Stomach (tissue), 9 donors: ENCODE data around the gene CDC5L. TPM values are rescaled to one million over a fixed set of nuclear protein-coding genes. Genes with fewer than 3 reads are reported as not detected.

Experiments used
- DNase-seq, 2 donors: peaks; one replicate each; pipeline versions ENCODE4 v3.0.0 to v3.0.0-alpha.2; 2013 to 2019
- H3K27ac ChIP-seq, 5 donors: fragments of 200-600 bp in 4 of 5; sonication (generic) in 4 of 5; one replicate each; pipeline ENCODE4 v1.5.1; 2013 to 2019; ENCODE audit warnings: mild to moderate bottlenecking in 1 of 5, moderate library complexity in 1 of 5
- H3K27me3 ChIP-seq, 3 donors: fragments of 200-600 bp; sonication (generic); one replicate each; pipeline ENCODE4 v1.5.1; 2017 to 2019; ENCODE audit warnings: mixed run types in 1 of 3
- H3K36me3 ChIP-seq, 4 donors: fragments of 200-600 bp; sonication (generic); 1 replicate in 3 of 4; 2 replicates in 1 of 4; pipeline ENCODE4 v1.5.1; 2016 to 2019
- H3K4me1 ChIP-seq, 4 donors: fragments of 200-600 bp; sonication (generic); one replicate each; pipeline ENCODE4 v1.5.1; 2016 to 2019
- H3K4me3 ChIP-seq, 4 donors: fragments of 200-600 bp; sonication (generic) in 3 of 4; one replicate each; pipeline ENCODE4 v1.5.1; 2016 to 2019; ENCODE audit warnings: mild to moderate bottlenecking in 1 of 4
- H3K9me3 ChIP-seq, 4 donors: fragments of 200-600 bp; sonication (generic); one replicate each; pipeline ENCODE4 v1.5.1; 2016 to 2019
- EP300 ChIP-seq: sonication (generic); formaldehyde crosslinking; IDR thresholded peaks from one replicate; pipeline ENCODE4 v1.6.1; 2017; ENCODE audit warnings: antibody characterized with exemption
- POLR2A ChIP-seq, 4 donors: fragments of 450-650 bp; IDR thresholded peaks; one replicate each; pipeline ENCODE4 v1.6.1; 2016; ENCODE audit warnings: antibody characterized with exemption in 4 of 4, control low read depth in 2 of 4, mild to moderate bottlenecking in 1 of 4, moderate library complexity in 1 of 4
- POLR2AphosphoS5 ChIP-seq, 3 donors: sonication (generic); formaldehyde crosslinking; IDR thresholded peaks; one replicate each; pipeline ENCODE4 v1.6.1; 2016; ENCODE audit warnings: antibody characterized with exemption in 3 of 3
- WGBS, 5 donors: extraction: QIAGEN DNeasy Blood & Tissue Kit in 3 of 5; methylation state at CpG; one replicate each; pipeline versions ENCODE4 v1.1.5 to v1.1.7; 2013 to 2018; 5-methylcytosine and 5-hydroxymethylcytosine counted together
- intact Hi-C: fragments of 100-400 bp; cut with DNase I; formaldehyde crosslinking; loops from one replicate; pipeline ENCODE4 v1.15.1; 2023; ENCODE audit warnings: low total_unique reads
- polyA plus RNA-seq, 3 donors: library from polyadenylated mRNA; stranded (reverse); fragments of 200-250 nt; gene quantifications; one replicate each; pipeline ENCODE4 v1.2.3, GENCODE V29; 2013
- total RNA-seq, 5 donors: library from RNA; depleted of rRNA; stranded (reverse); fragments of >200 nt; gene quantifications; one replicate each; pipeline versions ENCODE4 v1.1.0 to v1.2.3, GENCODE V29; 2014 to 2016
- TF ChIP-seq, protein P1 (sequence below), 7 experiments: fragments of 450-650 bp in 4 of 7; fragments of 200-600 bp in 3 of 7; sonication (generic) in 3 of 7; IDR thresholded peaks; one replicate each; pipeline ENCODE4 v1.5.1; 2016 to 2019; ENCODE audit warnings: antibody characterized with exemption in 7 of 7, control low read depth in 2 of 7, mild to moderate bottlenecking in 1 of 7
- donor health status: healthy with polysubstance abuse.
- donor health status: Bipolar disorder and iron deficiency.
- donor health status: healthy.

Gene CDC5L
- total and polyA plus RNA-seq, 8 donors, result 4.9 to 29.2 (median 8.2) TPM

DNA sequence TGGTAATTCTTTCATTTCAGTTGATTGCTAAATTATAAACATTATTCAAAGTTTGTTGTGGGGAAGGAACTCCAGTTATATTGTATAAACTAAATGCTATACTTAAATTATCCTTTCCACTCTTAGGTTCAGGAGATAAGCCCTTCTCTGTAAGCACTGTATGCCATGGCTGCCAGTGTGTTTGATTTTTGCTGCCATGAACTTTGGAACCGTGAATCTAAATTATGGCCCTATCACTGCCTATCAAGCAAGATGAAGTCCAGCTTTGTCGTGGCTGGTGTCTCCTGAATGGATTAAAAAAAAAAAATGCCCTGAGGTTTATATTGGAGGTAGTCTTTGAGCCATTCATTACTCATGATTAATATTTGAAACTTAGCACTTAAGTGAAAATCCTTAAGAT, 44.7 kb downstream of the CDC5L start:
- no peak overlapping the region for H3K27ac ChIP-seq
- DNase-seq, result no peak
- TF ChIP-seq POLR2AphosphoS5 (IDR thresholded peaks at IDR 0.05), result no peak
- TF ChIP-seq, protein P1, sequence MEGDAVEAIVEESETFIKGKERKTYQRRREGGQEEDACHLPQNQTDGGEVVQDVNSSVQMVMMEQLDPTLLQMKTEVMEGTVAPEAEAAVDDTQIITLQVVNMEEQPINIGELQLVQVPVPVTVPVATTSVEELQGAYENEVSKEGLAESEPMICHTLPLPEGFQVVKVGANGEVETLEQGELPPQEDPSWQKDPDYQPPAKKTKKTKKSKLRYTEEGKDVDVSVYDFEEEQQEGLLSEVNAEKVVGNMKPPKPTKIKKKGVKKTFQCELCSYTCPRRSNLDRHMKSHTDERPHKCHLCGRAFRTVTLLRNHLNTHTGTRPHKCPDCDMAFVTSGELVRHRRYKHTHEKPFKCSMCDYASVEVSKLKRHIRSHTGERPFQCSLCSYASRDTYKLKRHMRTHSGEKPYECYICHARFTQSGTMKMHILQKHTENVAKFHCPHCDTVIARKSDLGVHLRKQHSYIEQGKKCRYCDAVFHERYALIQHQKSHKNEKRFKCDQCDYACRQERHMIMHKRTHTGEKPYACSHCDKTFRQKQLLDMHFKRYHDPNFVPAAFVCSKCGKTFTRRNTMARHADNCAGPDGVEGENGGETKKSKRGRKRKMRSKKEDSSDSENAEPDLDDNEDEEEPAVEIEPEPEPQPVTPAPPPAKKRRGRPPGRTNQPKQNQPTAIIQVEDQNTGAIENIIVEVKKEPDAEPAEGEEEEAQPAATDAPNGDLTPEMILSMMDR (IDR thresholded peaks at IDR 0.05), result no peak
- no peak for TF ChIP-seq EP300
- TF ChIP-seq POLR2A (IDR thresholded peaks at IDR 0.05), result no peak
- peaks cover 0 to 64% (median 40%) of the 10 kb centered on the region in 4 donors for H3K36me3 ChIP-seq
- intact Hi-C loops, result no loop called here
- H3K27me3 ChIP-seq, result no peaks in the 10 kb centered on the region
- WGBS, 5 donors, result 25 to 44% (median 38%) methylated on average over 2 of the region's 2 CpGs
- no peak overlapping the region for H3K4me3 ChIP-seq
- no peaks in the 10 kb centered on the region for H3K9me3 ChIP-seq
- H3K4me1 ChIP-seq, result peaks cover 0 to 46% (median 17%) of the 10 kb centered on the region in 4 donors

DNA sequence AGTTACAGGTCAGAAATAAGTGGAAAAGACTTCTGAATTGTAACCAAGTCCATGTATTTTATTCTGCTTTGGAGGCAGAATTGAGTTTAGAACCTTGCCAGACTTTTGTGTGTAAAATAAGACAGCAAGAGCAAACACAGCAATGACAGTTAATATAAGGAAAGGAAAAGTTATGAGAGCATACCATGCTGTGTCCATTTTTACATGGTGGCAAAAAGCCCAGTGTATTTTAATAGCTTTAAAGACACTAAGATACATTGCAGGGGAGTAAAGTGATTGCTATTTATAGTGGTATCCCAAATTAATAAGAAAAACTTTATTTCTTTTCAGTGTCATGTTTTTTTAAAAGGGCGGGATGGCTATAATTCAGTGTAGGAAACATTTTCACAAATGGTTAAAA, 45.2 kb downstream of the CDC5L start:
- intact Hi-C loops, result no loop called here
- Histone ChIP-seq H3K27me3 (no peaks in the 10 kb centered on the region), H3K9me3 (no peaks in the 10 kb centered on the region), H3K36me3 (peaks cover 0 to 59% (median 36%) of the 10 kb centered on the region in 4 donors), H3K4me3 (no peak overlapping the region), H3K27ac (no peak overlapping the region), H3K4me1 (peaks cover 0 to 46% (median 17%) of the 10 kb centered on the region in 4 donors)
- WGBS, 5 donors, result 83 to 96% (median 90%) methylated on average over 1 of the region's 1 CpG
- peak in 1 of 2 donors; percentile 44 for DNase-seq
- TF ChIP-seq POLR2AphosphoS5 (IDR thresholded peaks at IDR 0.05), result no peak
- TF ChIP-seq, protein P1 (IDR thresholded peaks at IDR 0.05), result no peak
- TF ChIP-seq EP300, result no peak
- no peak for TF ChIP-seq POLR2A (IDR thresholded peaks at IDR 0.05)

DNA sequence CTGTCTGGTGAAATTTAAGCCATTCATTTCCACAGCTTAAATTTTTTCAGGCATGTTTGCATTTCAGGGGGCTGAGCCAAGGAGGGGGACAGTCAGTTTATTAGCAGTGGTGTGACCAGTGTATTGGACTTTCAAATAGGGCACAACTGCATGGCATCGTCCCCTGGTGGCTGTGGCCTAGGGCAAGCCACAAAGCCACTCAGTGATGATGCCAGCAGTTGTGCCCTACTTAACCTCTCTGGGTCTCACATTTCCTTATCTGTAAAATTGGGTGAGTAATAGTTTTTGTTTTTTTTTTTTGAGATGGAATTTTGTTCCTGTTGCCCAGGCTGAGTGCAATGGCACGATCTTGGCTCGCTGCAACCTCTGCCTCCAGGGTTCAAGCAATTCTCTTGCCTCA, 48.0 kb downstream of the CDC5L start:
- 83 to 94% (median 93%) methylated on average over 3 of the region's 3 CpGs for WGBS, 5 donors
- intact Hi-C loops, result no loop called here
- H3K4me3 ChIP-seq, result no peak overlapping the region

DNA sequence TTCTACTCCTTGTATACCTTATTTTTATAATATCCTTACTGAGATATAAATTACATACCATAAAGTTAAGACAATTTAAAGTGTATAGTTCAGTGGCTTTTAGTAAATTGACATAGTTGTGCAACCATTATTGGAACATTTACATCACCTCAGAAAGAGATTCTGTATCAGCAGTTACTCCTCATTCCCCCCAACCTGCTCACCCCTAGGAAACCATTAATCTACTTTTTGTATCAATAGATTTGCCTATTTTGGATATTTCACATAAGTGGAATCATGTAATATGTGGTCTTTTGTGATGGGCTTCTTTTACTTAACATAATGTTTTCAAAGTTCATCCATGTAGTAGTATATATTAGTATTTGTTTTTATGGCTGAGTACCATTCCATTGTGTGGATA, 51.3 kb downstream of the CDC5L start:
- Histone ChIP-seq H3K27me3 (no peaks in the 10 kb centered on the region), H3K9me3 (peaks cover 0 to 24% (median 12%) of the 10 kb centered on the region in 4 donors), H3K36me3 (peaks cover 0 to 43% (median 36%) of the 10 kb centered on the region in 4 donors), H3K4me3 (no peak overlapping the region), H3K4me1 (peaks cover 0 to 14% (median 2%) of the 10 kb centered on the region in 4 donors), H3K27ac (no peak overlapping the region)
- no peak for DNase-seq
- no peak for TF ChIP-seq EP300
- no peak for TF ChIP-seq POLR2AphosphoS5 (IDR thresholded peaks at IDR 0.05)
- intact Hi-C loops, result no loop called here

More for the DNA sequence above, 48.0 kb downstream of the CDC5L start:
- no peak for TF ChIP-seq EP300
- TF ChIP-seq POLR2A (IDR thresholded peaks at IDR 0.05), result no peak
- no peak for TF ChIP-seq POLR2AphosphoS5 (IDR thresholded peaks at IDR 0.05)
- TF ChIP-seq, protein P1 (IDR thresholded peaks at IDR 0.05), result no peak
- Histone ChIP-seq H3K36me3 (peaks cover 0 to 36% (median 21%) of the 10 kb centered on the region in 4 donors), H3K27ac (no peak overlapping the region), H3K27me3 (no peaks in the 10 kb centered on the region), H3K4me1 (peaks cover 0 to 46% (median 15%) of the 10 kb centered on the region in 4 donors), H3K9me3 (no peaks in the 10 kb centered on the region)
- no peak for DNase-seq

DNA sequence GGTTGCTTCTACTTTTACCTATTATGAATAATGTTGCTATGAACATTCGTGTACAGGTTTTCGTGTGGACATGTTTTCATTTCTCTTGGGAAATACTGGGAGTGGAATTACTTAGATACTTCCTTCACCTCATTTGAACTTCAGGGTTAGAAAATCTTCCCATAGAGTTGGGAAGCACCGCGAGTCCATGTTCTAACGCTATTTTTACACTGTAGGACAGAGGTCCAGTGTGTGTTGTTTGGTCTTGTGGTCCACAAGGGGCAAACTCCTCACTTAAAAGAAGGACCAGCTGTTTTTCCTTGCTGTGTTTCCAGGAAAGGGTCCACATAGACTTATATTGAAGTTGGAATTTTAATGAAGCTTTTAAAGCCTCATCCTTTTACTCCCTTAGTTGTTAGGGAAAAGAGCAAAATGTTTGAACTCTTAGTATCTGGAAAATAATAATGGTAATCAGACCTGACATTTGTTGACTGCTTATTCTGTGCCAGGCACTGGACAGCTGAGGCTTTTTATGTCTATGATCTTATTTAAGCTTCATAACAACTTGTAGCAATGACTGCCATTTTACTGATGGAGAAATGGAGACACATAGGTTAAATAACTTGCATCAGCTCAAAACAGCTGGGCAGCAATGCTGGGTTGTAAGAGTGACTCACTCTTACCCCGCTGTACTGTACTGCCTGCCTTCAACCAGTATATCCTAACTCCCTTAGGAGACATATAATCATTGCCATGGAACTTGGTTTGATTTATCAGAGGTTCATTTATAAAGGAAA, 52.0 kb downstream of the CDC5L start:
- Histone ChIP-seq H3K27me3 (no peaks in the 10 kb centered on the region), H3K36me3 (peaks cover 0 to 49% (median 30%) of the 10 kb centered on the region in 4 donors), H3K27ac (no peak overlapping the region), H3K9me3 (peaks cover 0 to 26% (median 12%) of the 10 kb centered on the region in 4 donors), H3K4me3 (no peak overlapping the region), H3K4me1 (peaks cover 0 to 10% (median 1%) of the 10 kb centered on the region in 4 donors)
- DNase-seq, result no peak
- TF ChIP-seq, protein P1 (IDR thresholded peaks at IDR 0.05), result no peak
- TF ChIP-seq EP300 (no peak), POLR2A (IDR thresholded peaks at IDR 0.05) (no peak), POLR2AphosphoS5 (IDR thresholded peaks at IDR 0.05) (no peak)
- 81 to 91% (median 88%) methylated on average over 6 of the region's 6 CpGs for WGBS, 5 donors
- intact Hi-C loops, result no loop called here
